ENCODE data around the gene DNAJC17.

Gene DNAJC17

GRCh38 chr15:40770147-40770721 is 37.0 kb downstream of the DNAJC17 start:
- H3K9me3 ChIP-seq (replicated peaks; ENCODE audit: low read length) = no peaks in the 10 kb centered on the region

GRCh38 chr15:40769274-40770146 is 37.8 kb downstream of the DNAJC17 start, which contains the start of gene C15orf62:
TSS of gene C15orf62 (plus strand) at chr15:40769980. CDS start at chr15:40770496, 516 bp downstream.
- Histone ChIP-seq H3K4me3 (ENCODE audit: low read length) (no peak within 1 kb of the TSS), H3K9me3 (replicated peaks; ENCODE audit: low read length) (no peaks in the 10 kb centered on the region), H3K4me2 (ENCODE audit: low read length) (no peak within 1 kb of the TSS), H3K4me1 (ENCODE audit: control insufficient read depth, insufficient read depth, low read length) (peaks cover 29% of the 10 kb centered on the region), H3K27me3 (ENCODE audit: control insufficient read depth, insufficient read depth, low read length) (no peaks in the 10 kb centered on the region), H3K36me3 (ENCODE audit: insufficient read depth, low read length) (peaks cover 43% of the 10 kb centered on the region), H3K9ac (ENCODE audit: low read depth, low read length) (no peak within 1 kb of the TSS)

More at GRCh38 chr15:40770147-40770721, 37.0 kb downstream of the DNAJC17 start:
- Histone ChIP-seq H3K9ac (ENCODE audit: low read depth, low read length) (no peak overlapping the region), H3K27me3 (ENCODE audit: control insufficient read depth, insufficient read depth, low read length) (no peaks in the 10 kb centered on the region), H3K4me3 (ENCODE audit: low read length) (no peak overlapping the region), H3K4me2 (ENCODE audit: low read length) (no peak overlapping the region), H3K4me1 (ENCODE audit: control insufficient read depth, insufficient read depth, low read length) (peaks cover 22% of the 10 kb centered on the region), H3K36me3 (ENCODE audit: insufficient read depth, low read length) (peaks cover 51% of the 10 kb centered on the region)

DNA sequence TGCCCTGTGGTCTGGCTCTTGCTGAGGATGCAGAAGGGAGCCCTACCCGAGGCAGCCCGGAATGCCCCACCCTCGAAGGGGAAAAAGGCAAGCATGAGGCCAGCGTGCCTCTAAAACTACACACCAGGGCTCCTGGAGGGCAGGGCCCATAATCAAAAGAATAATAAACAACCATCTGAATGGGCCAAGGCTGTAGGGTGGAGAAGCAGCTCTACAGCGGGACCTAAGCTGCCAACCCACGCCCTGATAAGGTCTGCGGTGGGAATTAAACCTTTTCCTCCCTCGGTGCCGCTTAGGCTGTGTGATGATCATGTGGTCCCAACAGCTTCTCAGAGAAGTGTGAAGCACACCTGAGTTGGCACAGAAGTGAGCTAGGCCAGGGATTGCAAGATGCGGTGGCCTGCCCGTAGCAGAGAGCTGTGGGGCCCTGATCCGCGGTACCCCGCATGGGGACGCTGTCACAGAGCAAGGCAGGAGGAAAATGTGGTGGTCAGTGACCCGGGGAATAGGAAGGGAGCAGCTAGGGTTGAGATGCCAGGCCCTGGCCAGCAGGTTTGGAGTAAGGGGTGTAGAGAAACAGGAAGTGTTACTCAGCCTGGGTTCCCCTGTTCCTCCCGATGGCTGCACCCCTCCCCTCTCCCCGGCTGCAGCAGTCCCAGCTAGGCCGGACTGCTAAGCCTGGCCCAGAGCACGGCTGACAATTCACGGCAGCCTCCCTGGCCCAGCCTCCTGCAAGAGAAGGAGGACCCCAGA is 38.6 kb downstream of the DNAJC17 start:
- H3K9ac ChIP-seq (ENCODE audit: low read depth, low read length) = no peak overlapping the region
- peaks cover 38% of the 10 kb centered on the region for H3K4me1 ChIP-seq (ENCODE audit: control insufficient read depth, insufficient read depth, low read length)
- H3K4me3 ChIP-seq (ENCODE audit: low read length) = no peak overlapping the region
- H3K36me3 ChIP-seq (ENCODE audit: insufficient read depth, low read length) = peaks cover 37% of the 10 kb centered on the region
- H3K27me3 ChIP-seq (ENCODE audit: control insufficient read depth, insufficient read depth, low read length) = no peaks in the 10 kb centered on the region
- no peaks in the 10 kb centered on the region for H3K9me3 ChIP-seq (replicated peaks; ENCODE audit: low read length)
- H3K4me2 ChIP-seq (ENCODE audit: low read length) = no peak overlapping the region

DNA sequence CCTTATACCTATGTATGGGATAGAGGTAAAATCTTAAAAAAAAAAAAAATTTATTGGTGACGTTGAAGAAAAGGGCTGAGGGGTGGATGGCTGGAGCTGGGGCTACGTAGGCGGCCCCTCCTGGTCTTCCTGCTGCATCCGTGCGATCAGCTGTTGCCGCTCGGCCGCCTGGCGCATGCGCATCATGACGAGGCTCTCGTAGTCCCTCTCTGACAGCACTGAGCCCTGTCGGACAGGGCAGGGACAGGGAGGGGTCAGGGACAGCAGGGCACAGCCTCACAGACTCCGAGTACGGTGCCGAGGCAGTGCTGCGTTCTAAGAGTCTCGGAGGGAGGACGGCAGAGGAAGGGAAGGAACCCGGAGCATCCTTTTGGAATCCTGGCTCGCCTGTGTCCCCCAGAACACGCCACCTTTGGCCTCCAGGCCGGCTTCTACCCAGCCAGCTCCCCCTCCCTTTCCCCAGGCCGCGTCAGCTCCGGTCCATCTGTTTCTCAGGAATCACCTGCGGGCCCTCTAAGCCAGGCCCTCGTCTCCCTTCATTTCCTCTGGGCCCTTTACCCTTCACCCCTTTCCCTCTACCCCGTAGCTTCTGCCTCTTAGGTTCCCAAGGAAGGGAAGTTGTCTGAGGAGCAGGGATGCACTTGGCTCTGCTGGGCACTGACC is 39.3 kb downstream of the DNAJC17 start:
- Histone ChIP-seq H3K4me2 (ENCODE audit: low read length) (no peak overlapping the region), H3K4me1 (ENCODE audit: control insufficient read depth, insufficient read depth, low read length) (peaks cover 45% of the 10 kb centered on the region), H3K9me3 (replicated peaks; ENCODE audit: low read length) (no peaks in the 10 kb centered on the region), H3K36me3 (ENCODE audit: insufficient read depth, low read length) (peaks cover 31% of the 10 kb centered on the region), H3K27me3 (ENCODE audit: control insufficient read depth, insufficient read depth, low read length) (no peaks in the 10 kb centered on the region), H3K4me3 (ENCODE audit: low read length) (no peak overlapping the region), H3K9ac (ENCODE audit: low read depth, low read length) (no peak overlapping the region)

DNA sequence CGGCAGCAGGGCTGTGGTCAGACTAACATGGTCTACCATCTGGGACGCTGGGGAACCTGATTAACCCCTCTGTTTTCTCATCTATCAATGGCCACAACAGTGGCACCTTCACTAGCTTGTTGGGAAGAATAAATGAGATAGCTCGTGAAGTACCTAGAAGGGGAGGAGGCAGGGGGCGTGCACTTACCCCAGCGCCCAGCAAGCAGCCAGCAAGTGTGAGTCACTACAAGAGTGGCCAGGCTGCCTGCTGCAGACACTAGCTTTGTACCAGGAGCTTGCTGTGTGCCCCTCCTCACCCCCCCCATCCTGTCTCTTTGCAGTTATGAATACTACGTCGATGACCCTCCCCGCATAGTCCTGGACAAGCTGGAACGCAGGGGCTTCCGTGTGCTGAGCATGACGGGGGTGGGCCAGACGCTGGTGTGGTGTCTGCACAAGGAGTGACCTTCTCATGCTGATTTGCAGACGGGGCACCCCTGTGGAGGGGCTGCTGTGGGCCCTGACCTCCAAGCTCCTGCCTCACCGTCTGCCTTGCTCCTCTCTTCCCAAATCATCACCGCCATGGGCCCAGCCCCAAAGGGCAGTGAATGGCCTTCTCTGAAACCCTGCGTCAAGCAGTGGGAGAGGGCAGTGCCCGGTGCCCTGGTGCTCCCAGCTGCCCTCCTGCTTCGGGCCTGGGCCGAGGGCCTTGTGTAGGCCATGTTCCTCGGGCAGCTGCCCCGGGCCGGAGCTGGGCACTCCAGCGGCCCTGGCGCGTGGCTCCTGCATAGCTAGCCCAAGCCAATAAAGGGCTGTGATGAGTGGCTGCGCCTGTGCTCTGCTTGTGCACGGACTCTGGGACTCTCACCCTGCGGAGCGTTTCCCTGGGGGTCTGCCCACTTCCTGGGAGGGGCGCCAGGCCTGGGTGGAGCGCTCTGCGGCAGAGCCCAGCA is 40.1 kb downstream of the DNAJC17 start:
- Histone ChIP-seq H3K4me3 (ENCODE audit: low read length) (no peak overlapping the region), H3K9me3 (replicated peaks; ENCODE audit: low read length) (no peaks in the 10 kb centered on the region), H3K4me1 (ENCODE audit: control insufficient read depth, insufficient read depth, low read length) (peaks cover 46% of the 10 kb centered on the region), H3K4me2 (ENCODE audit: low read length) (no peak overlapping the region), H3K9ac (ENCODE audit: low read depth, low read length) (no peak overlapping the region), H3K36me3 (ENCODE audit: insufficient read depth, low read length) (peaks cover 30% of the 10 kb centered on the region), H3K27me3 (ENCODE audit: control insufficient read depth, insufficient read depth, low read length) (no peaks in the 10 kb centered on the region)

- Histone ChIP-seq H3K36me3 (ENCODE audit: insufficient read depth, low read length) (peaks cover 22% of the 10 kb centered on the region), H3K9me3 (replicated peaks; ENCODE audit: low read length) (no peaks in the 10 kb centered on the region), H3K9ac (ENCODE audit: low read depth, low read length) (no peak overlapping the region), H3K4me3 (ENCODE audit: low read length) (no peak overlapping the region), H3K27me3 (ENCODE audit: control insufficient read depth, insufficient read depth, low read length) (no peaks in the 10 kb centered on the region), H3K4me2 (ENCODE audit: low read length) (peak overlapping the region; percentile 99), H3K4me1 (ENCODE audit: control insufficient read depth, insufficient read depth, low read length) (peaks cover 46% of the 10 kb centered on the region)
These were observed 41.0 kb downstream of the DNAJC17 start for GRCh38 chr15:40766194-40766815.

GRCh38 chr15:40764629-40765103 is 42.6 kb downstream of the DNAJC17 start:
- Histone ChIP-seq H3K4me2 (ENCODE audit: low read length) (peak overlapping the region; percentile 99), H3K9ac (ENCODE audit: low read depth, low read length) (peak overlapping the region; percentile 62), H3K27me3 (ENCODE audit: control insufficient read depth, insufficient read depth, low read length) (peaks cover 4% of the 10 kb centered on the region), H3K9me3 (replicated peaks; ENCODE audit: low read length) (no peaks in the 10 kb centered on the region), H3K4me1 (ENCODE audit: control insufficient read depth, insufficient read depth, low read length) (peaks cover 46% of the 10 kb centered on the region), H3K36me3 (ENCODE audit: insufficient read depth, low read length) (peaks cover 15% of the 10 kb centered on the region), H3K4me3 (ENCODE audit: low read length) (peak overlapping the region; percentile 78)

DNA sequence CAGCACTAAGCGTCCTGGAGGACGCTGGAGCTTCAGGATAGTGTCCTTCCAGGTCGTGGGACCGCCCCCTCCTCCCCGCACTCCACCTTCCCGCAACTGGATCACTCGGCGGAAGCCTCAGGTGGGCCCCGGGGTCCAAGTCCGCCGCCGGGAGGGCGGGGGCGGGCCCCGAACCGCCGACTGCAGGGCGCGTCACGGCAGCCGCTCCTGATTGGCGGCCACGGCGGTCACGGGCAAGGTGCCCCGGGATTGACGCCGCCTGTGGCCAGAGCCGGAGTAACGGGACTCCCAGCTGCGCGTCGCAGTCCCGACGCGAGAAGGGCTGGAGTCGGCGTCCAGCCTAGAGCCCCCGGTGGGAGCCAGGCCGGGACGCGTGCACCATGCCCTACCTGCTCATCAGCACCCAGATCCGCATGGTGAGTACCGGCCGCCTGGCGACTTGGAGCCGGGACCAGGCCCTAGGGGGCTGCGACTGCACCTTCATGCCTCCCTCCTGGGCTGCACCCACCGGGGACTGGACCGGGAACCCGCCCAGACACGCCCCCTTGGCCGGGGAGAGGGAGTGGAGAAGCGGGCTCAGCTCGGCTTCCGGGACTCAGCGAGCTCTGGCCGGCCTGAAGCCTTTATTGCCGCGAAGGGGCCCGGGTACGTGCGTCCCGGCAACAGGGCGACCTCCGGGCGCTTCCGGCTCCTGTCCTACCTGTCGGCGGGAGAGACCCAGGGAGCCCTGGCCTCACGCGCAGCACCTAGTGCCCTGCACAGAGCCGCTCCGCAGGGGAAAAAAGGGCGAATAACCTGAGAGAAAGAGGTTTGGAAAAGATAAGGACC is 43.3 kb downstream of the DNAJC17 start, which contains the start of gene GCHFR:
GCHFR (plus strand) TSS at position 268 of the 828 bp plus-strand sequence; CDS start at position 381, 113 bp downstream.
- Histone ChIP-seq H3K9ac (ENCODE audit: low read depth, low read length) (peak within 1 kb of the TSS; percentile 65), H3K4me3 (ENCODE audit: low read length) (peak within 1 kb of the TSS; percentile 78), H3K4me2 (ENCODE audit: low read length) (peak within 1 kb of the TSS; percentile 99), H3K4me1 (ENCODE audit: control insufficient read depth, insufficient read depth, low read length) (peaks cover 46% of the 10 kb centered on the region), H3K36me3 (ENCODE audit: insufficient read depth, low read length) (peaks cover 13% of the 10 kb centered on the region), H3K27me3 (ENCODE audit: control insufficient read depth, insufficient read depth, low read length) (peaks cover 4% of the 10 kb centered on the region), H3K9me3 (replicated peaks; ENCODE audit: low read length) (no peaks in the 10 kb centered on the region)

GRCh38 chr15:40762919-40763800 is 44.1 kb downstream of the DNAJC17 start:
- Histone ChIP-seq H3K4me3 (ENCODE audit: low read length) (peak overlapping the region; percentile 78), H3K9ac (ENCODE audit: low read depth, low read length) (peak overlapping the region; percentile 65), H3K36me3 (ENCODE audit: insufficient read depth, low read length) (peaks cover 5% of the 10 kb centered on the region), H3K4me2 (ENCODE audit: low read length) (peak overlapping the region; percentile 99), H3K9me3 (replicated peaks; ENCODE audit: low read length) (no peaks in the 10 kb centered on the region), H3K27me3 (ENCODE audit: control insufficient read depth, insufficient read depth, low read length) (peaks cover 4% of the 10 kb centered on the region), H3K4me1 (ENCODE audit: control insufficient read depth, insufficient read depth, low read length) (peaks cover 46% of the 10 kb centered on the region)

Data from skeletal muscle satellite cell (primary cell).